GM18498 (cell line): Measurements from ENCODE around the gene UBE2L5.
"Not testable (repeated sequence)": the region's sequence is repeated elsewhere in the genome, so short reads cannot be mapped to it uniquely, and the experiment has no call there.

Experiments
- ATAC-seq: cut with Tn5 transposase; IDR thresholded peaks from one replicate; pipeline ENCODE4 v1.9.1; 2021; ENCODE audit warnings: mild to moderate bottlenecking, moderate library complexity; ENCODE audit not compliant: unreplicated experiment

Gene UBE2L5

GRCh38 chr13:30437177-30437576, 14.9 kb downstream of the UBE2L5 start:
- ATAC-seq: no peak

DNA sequence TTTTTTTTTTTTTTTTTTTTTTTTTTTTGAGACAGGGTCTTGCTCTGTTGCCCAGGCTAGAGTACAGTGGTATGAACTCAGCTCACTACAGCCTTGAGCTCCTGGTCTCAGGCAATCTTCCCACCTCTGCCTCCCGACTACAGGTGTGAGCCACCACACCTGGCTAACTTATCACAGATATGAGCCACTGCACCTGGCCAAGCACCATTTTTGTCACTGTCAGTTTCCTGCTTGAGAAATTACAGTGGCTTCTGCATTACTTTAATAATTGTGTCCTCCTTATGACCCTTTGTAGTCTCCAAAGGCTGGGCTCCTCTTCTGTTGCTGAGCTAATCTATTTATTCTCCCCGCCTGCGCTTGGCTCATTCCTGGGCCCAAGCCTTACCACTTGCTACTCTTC, 16.0 kb downstream of the UBE2L5 start:
- ATAC-seq: no peak

GRCh38 chr13:30440910-30441703, 18.8 kb downstream of the UBE2L5 start:
- ATAC-seq: no peak

DNA sequence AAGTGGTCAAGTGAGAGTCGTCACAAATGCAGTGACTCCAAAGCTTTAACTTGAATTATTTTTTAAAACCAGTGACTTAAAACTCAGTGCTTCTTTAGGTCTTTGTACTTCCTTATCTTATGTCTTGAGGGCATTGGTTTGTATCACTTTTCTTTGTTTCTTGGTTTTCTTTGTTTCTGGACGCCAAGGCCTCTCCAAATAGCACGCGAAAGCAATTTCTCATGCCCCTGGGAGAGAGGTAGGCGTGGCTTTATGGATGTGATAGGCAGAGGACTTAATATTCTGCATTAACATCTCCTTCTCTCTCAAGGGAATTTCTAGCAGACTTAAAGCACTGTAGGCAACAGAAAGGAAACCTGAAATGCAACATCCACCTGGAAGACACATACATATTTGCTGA, 20.6 kb downstream of the UBE2L5 start:
- ATAC-seq: no peak

GRCh38 chr13:30443491-30443890, 21.2 kb downstream of the UBE2L5 start:
- not testable (repeated sequence) for ATAC-seq

- ATAC-seq: peak; percentile 45
Measured at GRCh38 chr13:30443957-30444404, 21.7 kb downstream of the UBE2L5 start.

- peak; percentile 2 for ATAC-seq
Measured at GRCh38 chr13:30446126-30446500, 23.8 kb downstream of the UBE2L5 start.

DNA sequence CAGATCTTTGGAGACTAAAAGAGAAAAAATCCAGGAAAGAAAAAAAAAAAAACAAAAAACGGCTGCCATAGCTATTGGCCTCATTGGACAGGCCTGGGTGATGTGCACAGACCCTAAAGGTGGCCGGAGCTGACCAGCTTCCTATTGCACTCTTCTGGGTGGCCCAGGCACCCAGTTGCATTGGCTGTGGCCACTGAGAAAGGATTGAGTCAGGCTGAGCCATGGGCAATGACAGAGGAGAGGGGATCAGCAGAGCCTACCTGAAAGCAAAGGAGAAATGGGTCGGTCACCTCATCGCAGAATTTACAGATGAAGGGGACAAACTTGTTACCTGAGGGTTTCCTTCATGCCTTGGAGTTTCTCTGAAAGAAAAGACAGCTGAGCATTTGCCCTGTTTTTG, 26.1 kb downstream of the UBE2L5 start:
- no peak for ATAC-seq

- ATAC-seq: no peak
Measured at GRCh38 chr13:30450066-30450465, 27.8 kb downstream of the UBE2L5 start.

DNA sequence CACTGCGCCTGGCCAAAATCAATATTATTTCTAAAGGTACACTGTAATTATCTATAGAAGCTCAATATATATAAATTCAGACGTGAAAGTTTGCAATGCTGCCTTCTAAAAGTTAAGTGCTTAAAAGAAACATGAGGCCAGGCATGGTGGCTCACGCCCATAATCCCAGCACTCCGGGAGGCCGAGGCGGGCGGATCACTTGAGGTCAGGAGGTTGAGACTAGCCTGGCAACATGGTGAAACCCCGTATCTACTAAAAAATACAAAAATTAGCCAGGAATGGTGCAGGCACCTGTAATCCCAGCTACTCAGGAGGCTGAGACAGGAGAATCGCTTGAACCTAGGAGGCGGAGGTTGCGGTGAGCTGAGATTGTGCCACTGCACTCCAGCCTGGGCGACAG, 29.2 kb downstream of the UBE2L5 start:
- ATAC-seq: not testable (repeated sequence)

GRCh38 chr13:30453727-30454126, 31.4 kb downstream of the UBE2L5 start:
- ATAC-seq: no peak

DNA sequence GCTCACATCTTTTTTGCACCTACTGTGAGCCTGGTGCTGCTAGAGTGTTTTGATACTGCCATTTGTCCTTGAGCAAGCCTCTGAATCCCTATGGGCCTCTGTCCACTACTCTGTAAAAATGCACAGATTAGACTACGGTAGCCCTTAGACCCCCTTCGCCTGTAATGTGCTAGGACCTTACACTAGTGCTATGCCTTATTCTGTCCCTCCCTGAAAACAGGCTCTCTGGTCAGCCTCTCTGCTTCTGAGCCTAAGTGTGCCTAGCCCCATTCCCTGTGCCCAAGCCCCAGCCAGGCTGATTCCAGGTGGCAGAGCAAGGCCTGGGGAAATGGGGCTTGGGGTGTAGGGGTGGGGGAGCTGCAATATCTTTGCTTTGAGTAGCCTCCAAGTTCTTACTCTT, 32.7 kb downstream of the UBE2L5 start:
- no peak for ATAC-seq

DNA sequence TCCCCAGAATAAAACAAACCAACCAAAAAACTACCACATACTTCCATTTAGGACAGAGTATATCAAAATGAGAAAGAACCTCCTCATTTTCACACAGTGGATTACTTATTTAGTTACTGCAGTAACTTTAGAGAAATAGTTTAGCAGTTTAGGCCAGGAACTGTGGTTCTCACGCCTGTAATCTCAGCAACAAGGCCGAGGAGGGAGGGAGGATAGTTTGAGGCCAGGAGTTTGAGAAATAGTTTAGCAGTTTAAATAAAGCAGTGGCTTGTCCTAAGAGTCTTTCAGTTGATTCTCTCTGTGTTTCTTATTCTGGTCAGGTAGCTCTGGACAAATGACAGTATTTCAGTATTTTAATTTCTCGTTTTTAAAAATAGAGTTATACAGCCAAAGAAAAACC, 34.0 kb downstream of the UBE2L5 start:
- no peak for ATAC-seq

DNA sequence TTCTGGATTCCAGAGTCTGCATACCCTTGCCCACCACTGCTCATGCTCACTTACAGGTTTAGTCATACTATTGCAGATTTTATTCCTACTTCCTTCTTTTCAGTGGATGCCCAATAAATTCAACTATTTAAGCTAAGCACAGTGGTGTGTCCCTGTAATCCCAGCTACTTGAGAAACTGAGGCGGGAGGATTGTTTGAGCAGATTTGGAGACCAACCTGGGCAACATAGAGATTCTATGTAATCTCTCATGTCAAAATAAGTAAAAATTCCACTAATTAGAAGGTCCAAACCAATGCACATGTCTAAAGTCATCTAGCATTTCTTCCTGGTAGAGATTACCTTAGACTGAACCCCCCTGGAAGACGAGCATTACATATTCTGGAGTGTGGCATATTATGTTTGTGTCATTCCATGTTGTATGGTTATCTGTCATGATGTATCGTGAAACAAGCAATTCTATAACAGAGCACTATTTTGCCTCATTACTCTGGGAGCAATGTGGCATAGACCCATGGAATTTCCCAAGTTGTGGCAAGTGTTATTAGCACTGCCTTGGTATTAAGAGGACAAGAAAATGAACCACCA, 35.1 kb downstream of the UBE2L5 start:
- ATAC-seq: no peak

- not testable (repeated sequence) for ATAC-seq
Measured at GRCh38 chr13:30461279-30462066, 39.2 kb downstream of the UBE2L5 start.

DNA sequence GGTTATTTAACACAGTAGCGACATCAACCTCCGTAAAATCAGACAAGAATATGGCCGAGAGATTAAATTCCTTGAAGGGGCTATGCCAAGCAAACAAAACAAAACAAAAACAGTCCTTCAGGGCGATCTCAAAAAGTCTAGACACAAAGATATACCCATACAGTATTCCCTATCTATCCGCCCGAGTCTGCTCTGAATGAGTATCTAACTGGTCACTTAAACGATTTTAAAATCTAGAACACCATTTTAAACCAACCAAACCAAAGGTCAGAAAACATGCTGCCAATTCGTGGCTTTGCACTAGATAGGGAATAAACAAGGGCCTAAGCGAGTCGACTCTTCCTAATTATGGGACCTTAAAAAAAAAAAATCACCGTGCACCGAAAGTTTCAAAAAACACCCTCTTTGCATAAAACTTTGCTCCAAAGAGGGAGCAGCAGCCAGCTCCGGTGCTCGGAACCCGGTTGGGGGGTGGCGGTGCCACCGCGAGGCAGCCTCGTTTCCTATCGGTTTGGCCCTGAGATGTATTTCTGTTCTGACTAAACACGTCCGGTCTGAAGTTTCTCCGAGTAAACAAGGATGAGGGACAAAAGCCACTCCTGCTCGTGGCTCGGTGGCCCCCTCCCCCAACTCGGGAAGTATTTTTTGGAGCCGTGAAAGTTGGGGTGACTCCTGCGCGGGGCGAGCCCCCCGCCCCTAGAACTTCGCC, 41.6 kb downstream of the UBE2L5 start:
- ATAC-seq: peak; percentile 37

DNA sequence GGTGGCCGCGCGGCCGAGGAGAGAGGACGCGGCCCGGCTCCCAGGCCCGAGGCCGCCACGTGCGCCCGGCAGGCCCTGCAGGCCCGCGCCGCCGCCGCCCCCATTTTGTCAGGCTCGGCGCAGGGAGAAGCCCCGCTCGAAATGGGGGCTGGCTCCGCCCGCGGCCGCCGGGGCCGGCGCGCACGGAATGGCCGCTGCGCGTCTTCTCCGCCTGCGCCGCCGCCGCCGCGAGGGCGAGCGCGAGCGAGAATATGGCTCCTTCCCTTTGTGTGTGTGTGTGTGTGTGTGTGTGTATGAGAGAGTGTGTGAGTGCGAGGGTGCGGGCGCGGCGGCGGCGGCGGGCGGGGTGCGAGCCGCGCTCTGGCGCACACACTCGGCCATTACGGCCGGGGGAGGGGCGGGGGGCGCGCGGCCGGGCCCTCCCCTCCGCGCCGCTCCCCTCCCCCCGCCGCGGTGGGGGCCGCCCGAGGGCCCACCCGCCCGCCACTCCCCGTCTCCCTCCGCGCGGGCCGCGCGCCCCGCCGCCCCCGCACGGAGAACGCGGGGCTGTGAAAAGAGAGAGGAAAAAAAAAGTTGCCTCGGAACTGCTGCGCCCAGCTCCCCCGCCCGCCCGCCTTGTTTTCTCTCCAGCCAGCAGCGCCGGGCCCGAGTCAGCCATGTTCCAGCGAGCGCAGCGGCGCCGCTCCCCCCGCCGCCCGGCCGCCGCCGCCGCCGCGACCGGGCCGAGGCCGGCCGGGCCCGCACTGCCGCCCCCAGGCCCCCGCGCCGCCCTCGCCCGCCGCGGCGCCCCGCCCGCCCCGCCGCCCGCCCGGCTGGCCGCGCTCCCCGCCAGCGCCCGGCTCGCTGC, 42.4 kb downstream of the UBE2L5 start:
- peak; percentile 37 for ATAC-seq

DNA sequence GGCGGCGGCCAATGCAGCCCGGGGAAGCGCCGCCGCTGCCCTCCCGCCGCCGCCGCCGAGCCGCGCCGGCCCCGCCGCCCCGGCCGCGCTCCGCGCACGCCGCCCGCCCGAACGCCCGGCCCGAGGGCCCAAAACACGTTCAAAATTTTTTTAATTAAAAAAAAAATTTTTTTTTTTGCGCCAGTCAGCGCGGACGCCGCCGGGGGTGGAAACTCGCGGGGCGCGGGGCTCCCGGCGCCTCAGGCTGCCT, 43.0 kb downstream of the UBE2L5 start:
- no peak for ATAC-seq

DNA sequence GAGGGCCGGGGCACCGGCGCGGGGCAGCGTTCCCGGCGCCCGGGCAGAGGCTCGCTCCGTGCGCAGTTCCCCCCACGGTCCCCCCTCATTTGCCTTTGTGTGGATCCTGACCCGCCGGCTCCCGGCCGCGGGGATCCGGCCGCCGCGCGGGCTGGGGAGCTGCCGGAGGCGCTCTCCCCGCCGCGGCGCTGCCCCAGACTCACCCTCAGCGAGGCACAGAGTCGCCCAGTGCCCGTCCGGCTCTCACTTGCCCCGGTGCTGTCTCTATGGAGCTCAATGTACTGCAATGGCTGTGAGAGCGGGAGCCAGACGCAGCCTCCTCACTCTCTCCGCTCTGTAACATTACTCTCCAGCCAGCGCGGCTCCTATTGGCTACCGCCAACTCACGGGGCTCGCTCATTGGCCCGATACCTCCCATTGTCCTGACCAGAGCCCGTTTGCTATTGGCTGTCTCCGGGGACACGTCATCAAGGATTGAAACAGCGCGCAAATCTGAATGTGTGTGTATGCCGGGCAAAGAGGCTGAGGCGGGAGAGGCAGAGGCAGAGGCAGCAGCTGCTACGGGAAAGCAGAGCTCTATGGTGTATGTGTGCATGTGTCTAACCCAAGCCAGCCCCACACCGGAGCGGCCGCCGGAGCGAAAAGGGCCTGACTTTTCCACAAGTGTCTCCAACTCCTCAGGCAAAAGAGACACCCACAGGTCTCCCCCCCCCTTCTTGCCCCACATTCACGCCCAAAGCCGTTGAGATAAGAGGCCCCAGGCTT, 43.5 kb downstream of the UBE2L5 start, which contains the start of gene HMGB1:
TSS of gene HMGB1 (minus strand) at position 344 of the 765 bp plus-strand sequence. CDS start 2,256 bp downstream, outside the sequence.
- ATAC-seq: peak; percentile 86

DNA sequence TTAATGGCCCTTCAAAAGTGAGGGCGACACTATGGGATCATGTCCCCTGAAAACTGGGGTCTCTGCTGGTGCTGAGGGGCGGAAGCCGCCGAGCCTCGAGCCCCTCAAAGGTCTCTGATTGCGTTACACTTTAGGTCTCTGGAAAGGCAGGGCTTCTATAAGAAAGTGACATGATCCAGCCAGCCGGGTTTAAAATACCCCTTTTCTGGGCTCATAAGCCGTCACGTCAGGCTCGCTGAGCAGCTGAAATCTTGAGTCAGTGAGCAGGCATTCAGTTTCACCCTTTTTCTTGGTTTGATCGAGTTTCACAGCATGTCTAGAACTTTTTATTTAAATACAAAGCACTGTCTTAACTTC, 44.0 kb downstream of the UBE2L5 start:
- ATAC-seq: no peak
